Measurements from ENCODE around the gene KEL.

- TF ChIP-seq CTCF (IDR thresholded peaks at IDR 0.05) (no peak), POLR2A (IDR thresholded peaks at IDR 0.05) (no peak)
These were observed 6.1 kb upstream of the KEL start for GRCh38 chr7:142968229-142968628.
